Transverse colon (tissue), 4 donors: ENCODE measurements around the gene VPS13D.

Experiments used
- EP300 ChIP-seq: sonication (generic); formaldehyde crosslinking; IDR thresholded peaks from one replicate; pipeline ENCODE4 v1.6.1; 2017; ENCODE audit warnings: antibody characterized with exemption, low read depth
- POLR2A ChIP-seq: fragments of 450-650 bp; IDR thresholded peaks from one replicate; pipeline ENCODE4 v1.6.1; 2016; ENCODE audit warnings: antibody characterized with exemption, mild to moderate bottlenecking, moderate library complexity
- POLR2AphosphoS5 ChIP-seq, 3 donors: sonication (generic); formaldehyde crosslinking; IDR thresholded peaks; one replicate each; pipeline ENCODE4 v1.6.1; 2016; ENCODE audit warnings: antibody characterized with exemption in 3 of 3
- TF ChIP-seq, protein P1 (sequence below), 5 experiments: fragments of 200-600 bp in 3 of 5; fragments of 450-650 bp in 2 of 5; sonication (generic) in 3 of 5; IDR thresholded peaks; 1 replicate in 2 of 5; 2 replicates in 3 of 5; pipeline ENCODE4 v1.5.1; 2016 to 2017; ENCODE audit warnings: antibody characterized with exemption in 5 of 5, inconsistent platforms in 3 of 5, mild to moderate bottlenecking in 2 of 5, moderate library complexity in 1 of 5

DNA sequence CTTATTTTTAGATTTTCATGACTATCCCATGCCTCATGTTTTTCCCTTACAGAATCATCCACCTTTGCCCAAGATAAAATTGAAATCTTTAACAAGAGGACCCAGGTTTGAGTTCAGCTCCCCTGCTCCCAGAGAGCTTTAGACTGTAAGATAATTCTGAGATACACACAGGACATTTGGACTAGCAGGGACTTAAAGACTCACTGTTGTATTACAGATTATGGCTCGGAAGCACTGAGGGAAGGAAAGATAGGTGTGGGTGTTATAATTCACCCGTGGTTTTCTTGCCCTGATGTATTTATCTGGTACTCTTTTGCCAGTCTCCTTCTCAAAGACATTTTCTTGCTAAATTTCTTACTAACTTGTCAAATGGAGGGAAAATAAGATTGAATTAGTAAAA is 238.5 kb downstream of the VPS13D start:
- TF ChIP-seq POLR2A (no peak), EP300 (no peak), POLR2AphosphoS5 (IDR thresholded peaks at IDR 0.05) (no peak)
- TF ChIP-seq, protein P1, sequence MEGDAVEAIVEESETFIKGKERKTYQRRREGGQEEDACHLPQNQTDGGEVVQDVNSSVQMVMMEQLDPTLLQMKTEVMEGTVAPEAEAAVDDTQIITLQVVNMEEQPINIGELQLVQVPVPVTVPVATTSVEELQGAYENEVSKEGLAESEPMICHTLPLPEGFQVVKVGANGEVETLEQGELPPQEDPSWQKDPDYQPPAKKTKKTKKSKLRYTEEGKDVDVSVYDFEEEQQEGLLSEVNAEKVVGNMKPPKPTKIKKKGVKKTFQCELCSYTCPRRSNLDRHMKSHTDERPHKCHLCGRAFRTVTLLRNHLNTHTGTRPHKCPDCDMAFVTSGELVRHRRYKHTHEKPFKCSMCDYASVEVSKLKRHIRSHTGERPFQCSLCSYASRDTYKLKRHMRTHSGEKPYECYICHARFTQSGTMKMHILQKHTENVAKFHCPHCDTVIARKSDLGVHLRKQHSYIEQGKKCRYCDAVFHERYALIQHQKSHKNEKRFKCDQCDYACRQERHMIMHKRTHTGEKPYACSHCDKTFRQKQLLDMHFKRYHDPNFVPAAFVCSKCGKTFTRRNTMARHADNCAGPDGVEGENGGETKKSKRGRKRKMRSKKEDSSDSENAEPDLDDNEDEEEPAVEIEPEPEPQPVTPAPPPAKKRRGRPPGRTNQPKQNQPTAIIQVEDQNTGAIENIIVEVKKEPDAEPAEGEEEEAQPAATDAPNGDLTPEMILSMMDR (IDR thresholded peaks at IDR 0.05) = no peak
